Stimulated activated CD4-positive, alpha-beta T cell treated with anti-CD3 and anti-CD28 coated beads, TNF-alpha, amount 100 ng/mL, for 48 hours (primary cell): ENCODE results near the gene TRPM4.
"Not testable (repeated sequence)": the region's sequence is repeated elsewhere in the genome, so short reads cannot be mapped to it uniquely, and the experiment has no call there.

Source experiments
- DNase-seq, 3 donors: peaks; one replicate each; pipeline ENCODE4 v3.0.0-alpha.2; 2020; ENCODE audit warnings: low read depth in 3 of 3

TRPM4 gene

DNA sequence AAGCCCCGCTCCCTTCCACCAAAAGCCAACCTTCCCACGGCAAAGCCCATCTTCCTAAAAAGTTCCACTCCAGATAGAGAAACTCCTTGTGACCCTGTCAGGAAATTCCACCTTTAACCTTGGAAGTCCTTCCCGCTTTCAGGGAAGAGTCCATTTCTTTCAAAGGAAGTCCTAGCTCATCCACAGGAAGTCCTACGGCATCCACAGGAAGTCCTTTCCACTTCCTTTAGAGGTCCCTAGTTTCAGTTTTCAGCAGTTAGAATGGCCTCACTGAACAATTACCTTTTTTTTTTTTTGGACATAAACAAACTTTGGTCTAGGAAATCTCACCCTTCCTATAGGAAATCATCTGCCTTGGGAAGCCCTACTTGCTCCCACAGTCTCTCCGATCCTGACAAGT, 31.7 kb downstream of the TRPM4 start:
- DNase-seq: no peak

DNA sequence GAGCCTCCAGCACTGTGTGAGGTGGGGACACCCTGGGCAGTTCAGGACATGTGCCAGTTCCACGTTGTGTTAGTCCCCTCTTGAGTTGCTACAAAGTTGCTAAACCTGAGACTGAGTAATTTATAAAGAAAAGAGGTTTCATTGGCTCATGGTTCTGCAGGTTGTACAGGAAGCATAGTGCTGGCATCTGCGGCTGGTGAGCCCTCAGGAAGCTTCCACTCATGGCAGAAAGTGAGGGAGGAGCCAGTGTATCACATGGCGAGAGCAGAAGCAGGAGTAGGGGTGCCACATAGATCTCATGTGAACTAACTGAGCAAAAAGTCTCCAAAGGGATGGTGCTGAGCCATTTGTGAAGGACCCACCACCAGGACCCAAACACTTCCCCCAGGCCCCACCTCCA, 33.2 kb downstream of the TRPM4 start:
- DNase-seq: no peak

DNA sequence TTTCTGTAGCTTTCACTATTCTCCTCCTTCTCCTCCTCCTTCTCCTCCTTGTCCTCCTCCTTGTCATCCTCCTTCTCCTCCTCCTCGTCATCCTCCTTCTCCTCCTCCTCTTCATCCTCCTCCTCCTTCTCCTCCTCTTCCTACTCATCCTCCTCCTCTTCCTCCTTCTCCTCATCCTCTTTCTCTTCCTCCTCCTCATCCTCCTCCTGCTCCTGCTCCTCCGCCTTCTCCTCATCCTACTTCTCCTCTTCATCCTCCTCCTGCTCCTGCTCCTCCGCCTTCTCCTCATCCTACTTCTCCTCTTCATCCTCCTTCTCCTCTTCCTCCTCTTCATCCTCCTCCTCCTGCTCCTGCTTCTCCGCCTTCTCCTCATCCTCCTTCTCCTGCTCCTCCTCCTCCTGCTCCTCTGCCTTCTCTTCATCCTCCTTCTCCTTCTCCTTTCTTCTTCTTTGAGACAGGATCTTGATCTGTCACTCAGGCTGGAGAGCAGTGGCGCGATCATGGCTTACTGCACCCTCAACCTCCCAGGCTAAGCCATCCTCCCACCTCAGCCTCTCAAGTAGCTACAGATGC, 36.3 kb downstream of the TRPM4 start:
- DNase-seq: no peak

DNA sequence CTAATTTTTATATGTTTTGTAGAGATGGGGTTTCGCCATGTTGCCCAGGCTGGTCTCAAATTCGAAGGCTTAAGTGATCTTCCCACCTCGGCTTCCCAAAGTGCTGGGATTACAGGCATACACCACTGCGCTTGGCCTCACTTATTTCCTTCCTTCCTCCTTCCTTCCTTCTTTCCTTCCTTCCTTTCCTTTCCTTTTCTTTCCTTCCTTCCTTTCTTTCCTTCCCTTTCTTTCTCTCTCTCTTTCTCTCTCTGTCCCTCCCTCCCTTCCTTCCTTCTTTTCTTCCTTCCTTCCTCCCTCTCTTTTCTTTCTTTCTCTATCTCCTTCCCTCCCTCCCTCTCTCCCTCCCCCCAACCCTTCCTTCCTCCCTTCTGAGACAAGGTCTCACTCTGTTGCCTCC, 36.8 kb downstream of the TRPM4 start:
- no peak for DNase-seq

DNA sequence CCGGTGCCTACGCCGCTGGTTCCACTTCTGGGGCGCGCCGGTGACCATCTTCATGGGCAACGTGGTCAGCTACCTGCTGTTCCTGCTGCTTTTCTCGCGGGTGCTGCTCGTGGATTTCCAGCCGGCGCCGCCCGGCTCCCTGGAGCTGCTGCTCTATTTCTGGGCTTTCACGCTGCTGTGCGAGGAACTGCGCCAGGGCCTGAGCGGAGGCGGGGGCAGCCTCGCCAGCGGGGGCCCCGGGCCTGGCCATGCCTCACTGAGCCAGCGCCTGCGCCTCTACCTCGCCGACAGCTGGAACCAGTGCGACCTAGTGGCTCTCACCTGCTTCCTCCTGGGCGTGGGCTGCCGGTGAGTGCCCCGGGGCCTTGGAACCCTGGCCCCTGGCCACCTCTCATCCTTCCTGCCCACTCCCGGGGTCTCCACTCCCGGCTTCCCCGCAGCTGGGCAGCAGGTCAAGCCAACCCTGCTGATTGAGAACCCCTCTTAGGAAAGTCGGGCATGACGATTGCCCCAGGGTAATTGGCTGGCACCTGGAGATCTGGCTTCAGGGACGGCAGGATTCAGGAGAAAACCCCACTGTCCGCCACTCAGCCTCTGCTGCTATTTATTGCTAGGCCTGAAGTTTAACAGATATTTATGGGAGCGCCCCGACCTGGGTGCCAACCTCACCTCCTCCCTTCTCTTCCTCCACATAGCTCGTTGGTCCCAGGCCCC, 39.1 kb downstream of the TRPM4 start:
- DNase-seq: no peak

DNA sequence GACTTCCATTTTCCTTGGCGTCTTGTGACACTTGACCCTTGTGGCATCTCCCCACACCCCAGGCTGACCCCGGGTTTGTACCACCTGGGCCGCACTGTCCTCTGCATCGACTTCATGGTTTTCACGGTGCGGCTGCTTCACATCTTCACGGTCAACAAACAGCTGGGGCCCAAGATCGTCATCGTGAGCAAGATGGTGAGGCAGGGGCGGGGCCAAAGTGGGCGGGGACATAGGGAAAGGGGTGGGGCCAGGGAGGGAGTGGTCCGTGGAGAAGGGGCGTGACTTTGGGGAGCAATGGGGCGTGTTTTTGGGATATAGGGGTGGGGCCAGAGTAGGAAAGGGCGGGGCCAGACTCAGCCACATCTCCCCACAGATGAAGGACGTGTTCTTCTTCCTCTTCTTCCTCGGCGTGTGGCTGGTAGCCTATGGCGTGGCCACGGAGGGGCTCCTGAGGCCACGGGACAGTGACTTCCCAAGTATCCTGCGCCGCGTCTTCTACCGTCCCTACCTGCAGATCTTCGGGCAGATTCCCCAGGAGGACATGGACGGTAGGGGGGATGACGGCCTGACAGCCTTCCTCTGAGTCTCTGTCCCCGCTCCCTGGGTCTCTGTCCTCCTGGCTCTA, 42.8 kb downstream of the TRPM4 start:
- no peak for DNase-seq

- no peak for DNase-seq
Observed at GRCh38 chr19:49201042-49201441, 43.5 kb downstream of the TRPM4 start.

GRCh38 chr19:49205114-49205513, 47.5 kb downstream of the TRPM4 start:
- no peak for DNase-seq

DNA sequence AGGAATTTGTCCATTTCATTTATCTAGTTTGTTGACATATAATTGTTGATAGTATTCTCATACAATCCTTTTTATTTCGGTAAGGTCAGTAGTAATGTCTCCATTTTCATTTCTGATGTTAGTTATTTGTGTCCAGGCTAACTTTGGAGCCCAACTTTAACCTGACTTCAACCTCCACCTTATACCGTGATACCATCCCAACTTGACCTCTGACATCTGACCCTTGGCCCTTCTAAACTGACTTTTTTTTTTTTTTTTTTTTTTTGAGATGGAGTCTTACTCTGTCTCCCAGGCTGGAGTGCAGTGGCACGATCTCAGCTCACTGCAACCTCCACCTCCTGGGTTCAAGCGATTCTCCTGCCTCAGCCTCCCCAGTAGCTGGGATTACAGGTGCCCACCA, 51.9 kb downstream of the TRPM4 start:
- not testable (repeated sequence) for DNase-seq

DNA sequence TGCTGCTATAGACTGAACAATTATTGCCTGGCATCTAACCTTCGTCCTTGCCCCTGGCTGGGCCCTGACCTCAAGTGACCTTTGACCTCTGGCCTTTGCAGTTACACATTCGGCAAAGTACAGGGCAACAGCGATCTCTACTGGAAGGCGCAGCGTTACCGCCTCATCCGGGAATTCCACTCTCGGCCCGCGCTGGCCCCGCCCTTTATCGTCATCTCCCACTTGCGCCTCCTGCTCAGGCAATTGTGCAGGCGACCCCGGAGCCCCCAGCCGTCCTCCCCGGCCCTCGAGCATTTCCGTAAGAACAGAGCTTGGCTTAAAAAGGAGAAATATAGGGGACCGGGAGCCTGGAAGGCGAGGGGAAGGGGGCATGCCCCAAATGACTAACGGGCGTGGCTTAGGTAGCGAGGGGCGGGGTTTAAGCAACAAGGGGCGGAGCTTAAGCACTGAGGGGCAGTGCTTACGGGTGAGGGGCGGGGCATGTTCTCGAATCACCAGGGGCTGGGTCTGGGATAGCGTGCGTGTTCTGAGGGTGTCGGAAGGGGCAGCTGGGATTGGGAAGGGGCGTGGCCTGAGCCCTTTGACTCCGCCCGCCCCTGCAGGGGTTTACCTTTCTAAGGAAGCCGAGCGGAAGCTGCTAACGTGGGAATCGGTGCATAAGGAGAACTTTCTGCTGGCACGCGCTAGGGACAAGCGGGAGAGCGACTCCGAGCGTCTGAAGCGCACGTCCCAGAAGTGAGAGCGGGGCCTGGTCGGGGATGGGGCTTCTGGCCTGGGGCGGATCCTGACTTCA, 52.7 kb downstream of the TRPM4 start:
- DNase-seq: peak in 2 of 3 donors; percentile 44 to 45

GRCh38 chr19:49210901-49211451, 53.4 kb downstream of the TRPM4 start:
- no peak for DNase-seq

GRCh38 chr19:49212016-49212701, 54.6 kb downstream of the TRPM4 start:
- no peak for DNase-seq

DNA sequence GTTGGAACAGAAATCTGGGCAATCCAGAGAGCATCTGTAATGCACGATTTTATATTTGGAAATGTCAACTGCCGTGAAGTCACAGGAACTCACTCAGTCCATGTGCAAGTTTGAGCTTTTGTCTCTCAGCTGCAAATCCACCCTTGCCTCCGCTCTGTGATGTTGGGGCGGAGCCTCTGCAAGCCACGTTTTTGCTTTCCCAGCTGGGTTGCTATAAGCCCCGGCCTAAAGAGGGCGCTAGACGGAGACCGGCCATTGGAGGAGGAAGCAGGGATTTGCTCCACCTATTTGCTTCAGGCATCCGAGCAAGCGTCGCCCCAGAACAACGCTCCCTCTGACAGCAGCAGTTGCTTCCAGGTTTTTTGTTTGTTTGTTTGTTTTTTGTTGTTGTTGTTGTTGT, 56.2 kb downstream of the TRPM4 start:
- no peak for DNase-seq

DNA sequence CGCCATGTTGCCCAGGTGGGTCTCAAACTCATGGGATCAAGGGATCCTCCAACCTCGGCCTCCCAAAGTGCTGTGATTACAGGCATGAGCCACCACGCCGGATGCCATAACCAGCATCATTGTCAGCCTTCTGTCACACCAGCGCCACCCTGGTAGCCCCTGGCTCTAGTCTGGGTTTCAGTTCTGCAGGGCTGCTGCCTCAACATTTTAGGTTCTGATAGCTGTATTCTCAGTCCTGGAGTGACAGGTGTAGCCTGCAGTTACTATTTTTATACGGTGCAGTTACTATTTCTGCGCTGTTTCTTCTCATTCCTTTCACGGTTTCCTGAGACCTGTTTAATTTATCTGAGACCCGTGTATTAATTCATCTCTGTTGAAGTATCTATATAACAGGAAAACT, 57.1 kb downstream of the TRPM4 start:
- no peak for DNase-seq

DNA sequence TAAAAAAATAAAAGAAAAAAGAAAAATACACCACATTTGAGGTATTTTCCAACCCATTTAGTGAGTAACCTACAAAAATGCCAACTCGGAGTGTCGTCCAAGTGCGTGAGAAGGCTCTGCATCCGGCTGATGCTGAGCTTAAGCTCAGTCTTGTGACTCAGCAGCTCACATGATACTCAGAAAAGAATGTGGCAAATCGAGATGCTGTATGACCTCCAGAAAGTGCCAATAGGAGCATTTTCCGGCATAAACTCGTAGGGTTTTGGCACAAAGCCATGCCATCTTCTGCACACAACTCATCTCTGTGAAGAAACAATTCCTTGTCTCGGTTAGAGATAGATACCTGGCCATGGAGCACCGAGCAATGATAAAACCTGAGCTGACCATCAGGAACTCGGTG, 58.5 kb downstream of the TRPM4 start:
- DNase-seq: no peak

DNA sequence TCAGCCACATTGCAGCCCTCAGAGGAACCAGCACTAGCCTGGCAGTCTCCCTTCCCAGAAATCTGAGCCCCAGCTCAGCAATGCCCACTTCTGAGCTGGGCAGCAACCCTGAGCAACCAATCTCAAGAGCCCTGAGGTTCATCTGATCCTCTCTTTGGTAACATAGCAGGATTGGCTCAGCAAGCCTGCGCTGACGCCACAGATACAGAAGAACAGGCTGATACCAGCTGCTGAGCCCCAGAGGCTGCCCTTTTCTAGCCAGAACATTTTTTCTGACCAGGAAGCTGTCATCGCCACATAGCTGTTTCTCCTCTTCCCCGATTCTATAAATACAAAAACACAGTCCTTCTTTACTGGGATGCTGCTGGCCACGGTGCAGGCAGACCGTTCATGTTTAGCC, 59.8 kb downstream of the TRPM4 start:
- no peak for DNase-seq

DNA sequence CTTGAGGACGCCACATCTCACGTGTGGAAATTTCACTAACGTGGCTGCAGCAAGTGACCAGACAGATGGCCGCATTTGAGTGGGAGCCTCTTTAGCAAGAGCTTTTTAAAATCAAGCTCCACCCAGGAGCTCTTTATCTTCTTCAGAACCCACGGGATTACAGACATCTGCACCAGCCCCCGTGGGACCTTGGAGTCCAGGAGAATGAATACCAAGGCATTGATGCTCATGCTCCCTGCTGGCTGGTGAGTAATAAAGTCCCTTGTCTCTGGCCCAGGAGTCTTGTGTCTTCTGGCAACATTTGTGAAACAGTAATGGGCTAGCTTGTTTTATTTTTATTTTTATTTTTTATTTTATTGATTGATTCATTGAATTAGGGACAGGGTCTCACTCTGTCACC, 64.4 kb downstream of the TRPM4 start:
- DNase-seq: no peak

DNA sequence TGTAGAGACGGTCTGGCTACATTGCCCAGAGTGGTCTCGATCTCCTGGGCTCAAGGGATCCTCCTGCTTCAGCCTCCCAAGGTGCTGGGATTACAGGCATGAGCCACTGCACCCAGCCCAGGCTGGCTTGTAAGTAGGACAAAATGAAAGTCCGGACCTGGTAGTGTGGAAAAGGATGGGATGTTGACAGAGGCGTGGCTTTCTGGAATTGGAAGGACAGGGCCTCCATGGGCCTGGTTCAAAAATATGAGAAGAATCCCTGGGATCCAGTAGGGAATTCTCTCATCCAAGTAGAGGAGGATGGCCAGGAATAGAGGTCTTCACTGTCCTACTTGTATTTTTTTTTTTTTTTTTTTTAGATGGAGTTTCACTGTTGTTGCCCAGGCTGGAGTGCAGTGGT, 64.9 kb downstream of the TRPM4 start:
- no peak for DNase-seq

DNA sequence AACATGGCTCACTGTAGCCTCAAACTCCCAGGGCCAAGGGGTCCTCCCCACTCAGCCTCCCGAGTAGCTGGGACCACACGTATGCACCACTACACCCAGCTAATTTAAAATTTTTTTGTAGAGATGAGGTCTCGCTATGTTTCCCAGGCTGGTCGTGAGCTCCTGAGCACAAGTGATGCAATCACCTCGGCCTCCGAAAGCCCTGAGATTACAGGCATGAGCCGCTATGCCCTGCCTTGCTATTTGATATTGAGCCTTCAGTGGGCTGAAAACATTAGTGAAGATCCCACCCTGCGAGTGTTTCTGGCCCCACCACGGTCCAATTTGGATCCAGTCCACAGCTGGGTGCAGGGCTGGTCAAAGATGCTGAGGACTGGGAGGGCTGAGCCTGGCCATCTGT, 65.9 kb downstream of the TRPM4 start:
- no peak for DNase-seq

DNA sequence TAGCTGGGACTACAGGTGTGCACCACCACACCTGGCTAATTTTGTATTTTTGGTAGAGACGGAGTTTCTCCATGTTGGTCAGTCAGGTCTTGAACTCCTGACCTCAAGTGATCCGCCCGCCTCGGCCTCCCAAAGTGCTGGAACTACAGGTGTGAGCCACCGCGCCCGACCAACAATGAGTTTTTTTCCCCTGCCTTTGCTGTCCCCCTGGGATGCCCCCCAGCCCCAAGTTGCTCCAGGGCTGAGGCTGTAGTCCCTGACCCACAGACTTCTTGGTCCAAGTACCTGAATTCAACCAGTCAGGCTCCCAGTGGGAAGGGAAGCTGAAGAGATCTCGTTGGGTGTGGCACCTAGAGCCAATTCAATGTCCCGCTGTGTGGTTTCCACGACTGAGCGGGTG, 66.8 kb downstream of the TRPM4 start:
- DNase-seq: not testable (repeated sequence)

- no peak for DNase-seq
Observed at GRCh38 chr19:49224879-49225278, 67.3 kb downstream of the TRPM4 start.

GRCh38 chr19:49229416-49229815, 71.8 kb downstream of the TRPM4 start:
- DNase-seq: no peak
